EL (cell line): Measurements from ENCODE around the gene B4GAT1.
"Not testable (repeated sequence)": the region's sequence is repeated elsewhere in the genome, so short reads cannot be mapped to it uniquely, and the experiment has no call there.

Experiments
- DNase-seq: peaks from one replicate; pipeline ENCODE4 v3.0.0-alpha.2; 2016

B4GAT1 gene

DNA sequence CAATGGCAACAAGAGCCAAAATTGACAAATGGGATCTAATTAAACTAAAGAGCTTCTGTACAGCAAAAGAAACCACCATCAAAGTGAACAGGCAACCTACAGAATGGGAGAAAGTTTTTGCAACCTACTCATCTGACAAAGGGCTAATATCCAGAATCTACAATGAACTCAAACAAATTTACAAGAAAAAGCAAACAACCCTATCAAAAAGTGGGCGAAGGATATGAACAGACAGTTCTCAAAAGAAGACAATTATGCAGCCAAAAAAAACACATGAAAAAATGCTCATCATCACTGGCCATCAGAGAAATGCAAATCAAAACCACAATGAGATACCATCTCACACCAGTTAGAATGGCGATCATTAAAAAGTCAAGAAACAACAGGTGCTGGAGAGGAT lies 27.1 kb downstream of the B4GAT1 start:
- not testable (repeated sequence) for DNase-seq

DNA sequence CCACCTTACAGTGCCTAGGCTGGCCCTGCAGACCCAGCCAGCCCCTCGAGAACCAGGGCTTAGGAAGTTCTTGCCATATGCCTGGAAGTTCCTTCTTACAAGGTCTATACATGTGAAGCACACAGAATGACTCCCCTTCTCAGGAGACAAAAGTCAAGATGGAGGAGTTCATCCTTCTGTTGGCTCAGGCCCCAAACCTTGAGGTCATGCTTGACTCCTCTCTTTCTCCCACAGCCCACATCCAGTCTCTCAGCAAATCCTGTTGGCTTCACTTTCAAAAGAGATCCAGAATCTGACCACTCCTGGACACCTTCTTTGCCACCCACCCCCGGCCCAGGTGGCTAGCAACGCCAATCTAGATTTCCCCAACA lies 28.8 kb downstream of the B4GAT1 start:
- no peak for DNase-seq

DNA sequence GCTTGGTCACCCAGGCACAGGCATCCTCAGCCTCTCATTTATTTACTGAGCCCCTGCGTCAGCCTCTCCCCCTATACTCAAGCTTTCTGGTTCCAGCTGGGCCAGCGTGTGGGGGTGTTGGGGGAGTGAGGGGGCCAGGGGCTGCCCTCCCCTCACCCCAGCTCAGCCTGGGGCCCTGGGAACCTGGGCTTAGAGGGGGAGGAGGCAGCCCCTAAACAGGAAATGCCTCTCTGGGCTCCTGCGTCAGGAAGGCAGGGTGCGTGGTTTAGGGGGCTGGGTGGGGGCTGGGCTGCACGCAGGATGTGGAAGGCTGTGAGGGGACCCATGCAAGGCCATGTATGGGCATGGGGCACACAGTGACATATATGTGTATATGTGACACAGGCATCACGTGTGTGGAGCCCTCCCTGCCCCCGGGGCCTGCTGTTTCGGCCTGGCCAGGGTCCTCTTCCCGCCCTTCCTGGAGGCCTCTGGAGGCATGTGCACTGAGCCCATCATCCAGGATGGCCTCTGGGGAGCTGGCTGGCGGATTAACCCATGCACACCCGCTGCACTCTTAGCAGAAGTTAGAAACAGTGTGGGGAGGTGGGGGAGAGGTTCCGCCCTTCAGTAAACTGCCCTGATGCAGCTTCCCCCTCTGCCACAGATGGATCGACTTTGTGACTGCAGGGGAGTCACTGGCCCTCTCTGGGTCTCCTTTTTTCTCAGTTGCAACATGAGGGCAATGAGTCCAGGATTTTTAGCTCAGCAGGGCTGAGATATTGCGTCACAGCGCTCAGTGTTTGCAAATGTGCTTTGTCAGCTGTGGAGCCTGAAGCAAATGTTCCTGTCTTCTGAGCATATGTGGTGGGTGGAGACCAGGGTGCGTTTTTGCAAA lies 29.5 kb downstream of the B4GAT1 start:
- DNase-seq: peak; percentile 78

DNA sequence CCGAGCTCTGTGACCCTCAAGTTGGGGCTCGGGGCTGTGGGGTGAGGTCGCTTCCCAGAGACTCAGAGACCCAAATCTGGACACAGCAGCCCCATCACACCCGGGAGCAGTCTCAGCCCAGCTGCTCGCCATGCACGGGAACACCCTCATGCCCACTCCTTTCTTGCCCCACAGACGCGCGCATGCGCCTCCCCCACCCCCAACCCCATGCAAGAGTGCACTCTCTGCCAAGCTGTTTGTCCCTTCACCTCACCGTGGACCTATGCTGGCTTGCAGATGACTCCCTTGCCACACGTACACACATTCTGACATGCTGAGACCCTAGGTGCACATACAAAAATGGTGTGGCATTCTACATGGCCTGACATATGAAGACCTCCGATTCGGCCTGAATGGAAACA lies 30.1 kb downstream of the B4GAT1 start:
- peak; percentile 64 for DNase-seq

DNA sequence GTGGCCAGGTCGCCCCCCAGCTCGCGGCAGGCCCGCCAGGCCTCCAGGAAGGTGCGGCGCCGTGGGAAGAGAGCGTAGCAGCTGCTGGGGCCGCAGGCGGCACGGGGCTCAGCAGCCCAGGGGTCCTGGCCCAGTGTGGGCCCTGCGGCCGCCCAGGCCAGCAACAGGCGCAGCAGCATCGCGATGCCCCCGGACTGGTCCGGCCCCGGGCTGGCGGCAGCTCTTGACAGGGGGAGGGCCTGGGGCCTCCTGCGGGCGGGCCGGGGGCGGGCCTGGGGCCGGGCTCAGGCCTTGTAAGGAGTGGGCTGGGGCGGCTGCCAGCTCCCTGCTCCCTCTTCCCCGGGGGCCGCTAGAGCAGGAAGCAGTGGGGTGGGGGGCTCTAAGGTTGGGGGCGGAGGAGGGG lies 30.6 kb downstream of the B4GAT1 start, which contains the start of gene CD248:
Gene CD248 (minus strand): TSS at position 196 of the 403 bp plus-strand sequence. CDS start 17 bp downstream, at position 179.
- peak; percentile 76 for DNase-seq

DNA sequence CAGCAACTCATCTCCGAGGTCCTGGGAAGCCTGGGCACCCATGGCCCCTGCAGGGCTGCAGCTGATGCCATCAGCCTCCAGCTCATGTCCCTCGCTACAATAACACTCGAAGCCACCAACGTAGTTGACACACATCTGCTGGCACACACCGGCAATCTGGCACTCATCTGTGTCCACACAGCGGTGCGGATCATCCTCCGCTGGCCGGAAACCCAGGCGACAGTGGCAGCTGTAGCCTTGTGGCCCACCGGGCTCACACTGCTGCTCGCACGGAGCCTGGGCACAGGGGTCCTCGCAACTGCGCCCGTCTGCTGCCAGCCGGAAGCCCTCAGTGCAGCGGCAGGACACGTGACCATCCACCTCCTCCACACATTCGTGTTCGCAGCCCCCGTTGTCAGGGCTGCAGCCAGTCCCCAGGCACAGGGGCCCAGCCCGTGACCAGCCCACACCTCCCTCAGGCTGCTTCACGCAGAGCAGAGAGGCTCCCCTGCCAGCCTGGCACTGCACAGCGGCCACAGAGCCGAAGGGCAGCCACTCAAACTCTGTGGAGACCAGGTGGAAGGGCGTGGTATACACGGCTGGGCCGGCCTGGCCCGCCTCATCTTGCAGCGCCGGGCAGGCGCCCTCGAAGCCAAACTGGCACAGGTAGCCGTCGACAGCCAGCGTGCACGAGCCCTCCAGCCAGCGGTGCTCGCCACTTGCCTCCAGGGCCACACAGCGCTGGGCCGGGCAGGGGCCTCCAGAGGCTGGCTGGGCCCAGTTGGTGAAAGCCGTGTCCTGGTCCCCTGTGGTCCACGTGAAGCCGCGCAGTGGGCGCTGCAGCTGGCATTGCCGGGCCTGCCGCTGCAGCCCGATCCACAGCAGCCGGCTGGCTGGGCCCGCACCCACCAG lies 31.3 kb downstream of the B4GAT1 start:
- peak; percentile 27 for DNase-seq

DNA sequence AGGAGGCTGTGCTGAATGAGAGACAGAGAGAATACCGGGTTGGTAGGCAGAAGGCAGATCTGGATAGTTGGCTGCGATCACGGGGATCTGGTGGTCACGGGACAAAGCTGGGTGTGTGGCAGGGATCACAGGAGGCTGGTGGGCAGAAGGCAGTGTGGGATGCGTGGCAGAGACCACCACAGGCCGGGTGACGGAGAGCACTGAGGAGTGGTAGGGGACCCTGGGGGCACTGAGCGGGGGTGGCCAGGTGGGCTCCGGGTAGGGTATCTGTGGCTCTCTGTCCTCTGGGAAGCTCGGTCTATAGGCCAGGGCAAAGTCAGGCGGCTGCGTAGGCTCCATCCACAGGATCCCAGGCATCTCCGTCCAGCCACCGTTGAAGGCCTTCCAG lies 31.9 kb downstream of the B4GAT1 start:
- no peak for DNase-seq

DNA sequence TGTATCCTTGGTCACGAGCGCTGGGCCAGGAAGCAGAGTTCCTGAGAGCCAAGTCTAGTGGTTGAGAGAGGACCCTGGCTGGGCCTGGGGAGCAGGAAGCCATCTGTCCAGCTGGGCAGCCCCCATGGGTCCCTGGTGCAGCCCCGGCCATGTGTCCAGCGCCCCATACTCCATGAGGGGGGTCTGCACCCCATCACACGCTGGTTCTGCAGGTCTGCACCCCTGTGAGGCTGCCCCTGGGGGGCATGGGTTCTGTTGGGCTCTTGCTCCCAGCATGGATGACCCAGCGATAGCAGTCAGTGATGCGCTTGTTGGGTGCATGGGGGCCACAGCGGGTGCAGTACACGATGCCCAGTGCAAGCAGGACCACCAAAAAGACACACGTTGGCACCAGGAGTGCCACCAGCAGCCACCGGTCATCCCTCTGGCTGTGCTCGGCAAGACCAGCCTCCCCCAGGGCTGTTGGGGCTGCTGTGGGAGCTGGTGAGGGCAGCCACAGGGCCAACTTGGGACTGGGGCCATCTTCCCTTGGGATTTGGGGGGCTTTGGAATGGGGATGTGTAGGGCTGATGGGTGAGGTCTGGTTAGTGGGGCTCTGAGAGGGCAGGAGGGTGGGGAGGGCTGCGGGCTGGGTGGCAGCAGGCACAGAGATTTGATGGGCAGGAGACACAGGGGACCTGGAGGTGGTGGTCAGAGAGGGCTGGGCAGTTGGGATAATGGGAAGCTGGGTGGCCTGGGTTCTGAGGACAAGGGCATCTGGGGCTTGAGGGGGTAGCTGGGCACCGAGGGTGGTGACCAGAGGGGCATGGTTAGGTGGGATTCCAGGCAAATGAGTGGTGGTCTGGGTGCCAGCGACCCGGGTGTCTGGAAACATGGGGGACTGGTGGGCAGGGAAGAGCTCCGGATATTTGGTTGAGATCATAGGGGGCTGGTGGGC lies 32.6 kb downstream of the B4GAT1 start:
- DNase-seq: no peak

DNA sequence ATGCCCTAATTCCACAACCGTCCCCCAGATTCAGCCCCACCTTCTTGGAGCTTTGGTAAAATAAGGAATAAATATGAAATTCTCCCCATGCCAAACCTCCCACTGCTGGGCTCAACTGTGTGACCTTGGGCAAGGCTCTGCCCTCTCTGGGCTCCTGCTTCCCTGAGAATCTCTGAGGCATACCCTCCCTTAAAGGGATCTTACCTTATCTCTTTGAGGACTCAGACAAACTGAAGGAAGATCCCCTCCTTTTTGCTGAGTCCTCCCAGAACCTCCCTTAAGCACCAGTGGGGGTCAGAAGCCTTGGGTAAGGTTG lies 33.3 kb downstream of the B4GAT1 start:
- no peak for DNase-seq

DNA sequence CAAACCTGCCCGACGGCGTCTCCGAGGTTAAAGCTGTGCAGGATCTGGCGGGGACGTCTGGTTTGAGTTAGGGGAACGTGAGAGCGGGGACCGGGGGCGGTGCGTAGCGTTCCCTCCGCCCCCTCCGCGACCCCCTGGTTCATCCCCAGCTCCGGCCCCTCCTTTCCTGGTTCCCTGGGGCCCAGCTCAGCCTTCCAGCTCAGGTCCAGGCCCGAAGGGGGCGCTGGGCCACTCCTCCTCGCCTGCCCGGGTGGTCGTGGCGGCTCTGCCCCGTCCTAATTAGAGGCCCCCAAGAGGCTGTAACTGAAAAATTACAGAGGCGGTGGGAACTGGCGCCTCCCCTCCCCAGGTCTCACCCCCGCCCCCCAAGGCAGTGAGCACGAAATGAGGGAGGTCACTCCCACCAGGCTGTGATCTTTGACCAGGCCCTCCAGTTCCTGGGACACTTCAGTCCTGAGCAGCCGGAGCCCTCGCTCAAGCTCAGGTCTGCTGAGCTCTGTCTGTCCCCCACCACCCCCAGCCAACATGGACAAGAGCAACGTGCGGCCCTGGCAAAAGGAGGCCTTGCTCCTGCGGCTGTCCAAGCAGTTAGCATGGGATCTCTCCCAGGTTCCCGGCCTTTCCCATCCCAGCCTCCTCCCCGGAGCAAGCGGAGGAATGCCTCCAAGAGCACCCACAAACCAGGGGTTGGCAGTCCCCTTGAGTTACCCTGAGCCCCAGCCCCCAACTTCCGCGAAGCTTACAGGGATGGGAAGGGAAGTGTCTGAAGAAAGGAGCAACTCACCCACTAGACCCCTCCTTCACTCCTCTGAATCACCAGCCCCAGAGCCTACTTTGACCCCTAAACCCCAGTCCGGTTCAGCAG lies 33.9 kb downstream of the B4GAT1 start:
- DNase-seq: peak; percentile 59

DNA sequence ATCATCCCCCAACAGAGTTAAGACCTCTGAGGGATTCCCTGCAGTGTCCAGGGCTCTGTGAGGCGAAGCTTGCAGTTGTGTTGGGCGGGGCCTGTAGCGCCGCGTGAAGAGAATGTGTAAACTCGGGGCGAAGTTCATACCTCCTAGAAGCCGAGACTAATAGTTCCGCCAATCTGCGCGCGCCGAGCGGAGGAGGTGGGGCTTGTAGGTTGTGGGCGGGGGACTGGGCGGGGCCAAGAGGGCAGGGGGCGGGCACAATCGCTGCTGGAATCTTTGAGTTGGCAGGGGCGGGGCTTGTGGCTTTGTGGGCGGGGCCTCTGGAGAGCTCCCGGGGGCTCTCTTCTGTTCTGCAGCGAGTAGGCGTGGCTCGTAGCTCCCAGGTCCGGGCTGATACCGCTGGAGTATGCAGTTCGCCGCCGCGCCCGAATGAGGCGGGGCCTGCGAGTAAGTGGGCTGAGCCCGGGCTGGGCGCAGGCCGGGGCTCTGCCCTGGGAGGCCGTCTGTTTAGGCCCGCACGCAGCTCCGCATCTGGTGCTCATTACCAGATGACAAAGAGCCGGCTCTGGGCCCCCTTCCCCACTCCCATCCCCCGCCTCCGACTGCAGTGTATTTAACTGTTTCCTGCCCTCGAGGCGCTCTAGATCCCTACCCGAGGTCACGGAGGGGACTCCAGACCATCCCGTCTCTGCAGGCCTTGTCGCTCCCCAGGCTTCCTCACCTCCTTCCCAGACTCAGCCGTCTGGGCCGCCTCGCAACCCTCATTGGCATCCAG lies 34.7 kb downstream of the B4GAT1 start:
- peak; percentile 100 for DNase-seq

DNA sequence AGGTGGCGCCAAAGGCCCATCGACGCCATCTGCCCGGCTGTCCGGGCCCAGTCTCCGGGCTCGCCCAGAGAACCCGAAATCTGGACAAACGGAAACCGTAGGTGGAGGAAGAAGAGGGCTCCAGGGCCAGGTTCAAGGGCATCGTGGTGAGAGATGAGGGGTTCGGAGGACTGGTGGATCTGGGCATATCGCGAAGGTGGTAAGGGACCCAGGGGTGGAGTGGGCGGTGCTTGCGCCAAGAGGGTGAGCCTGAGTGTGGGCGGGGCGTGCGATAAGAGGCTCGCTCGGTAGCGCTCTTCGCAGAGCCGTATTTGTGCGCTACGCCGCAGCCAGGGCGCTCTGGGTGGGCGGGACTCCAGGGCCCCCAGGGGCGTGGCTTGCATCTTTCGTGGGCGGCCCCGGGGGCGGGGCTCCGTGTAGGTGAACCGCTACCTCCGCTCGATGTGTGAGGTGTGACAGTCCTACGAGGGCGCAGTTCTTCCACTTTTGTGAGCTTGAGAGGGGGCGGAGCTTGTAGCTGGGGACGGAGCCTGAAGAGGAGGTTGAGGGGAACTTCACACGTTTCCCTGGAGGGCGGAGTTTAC lies 35.4 kb downstream of the B4GAT1 start:
- peak; percentile 92 for DNase-seq

DNA sequence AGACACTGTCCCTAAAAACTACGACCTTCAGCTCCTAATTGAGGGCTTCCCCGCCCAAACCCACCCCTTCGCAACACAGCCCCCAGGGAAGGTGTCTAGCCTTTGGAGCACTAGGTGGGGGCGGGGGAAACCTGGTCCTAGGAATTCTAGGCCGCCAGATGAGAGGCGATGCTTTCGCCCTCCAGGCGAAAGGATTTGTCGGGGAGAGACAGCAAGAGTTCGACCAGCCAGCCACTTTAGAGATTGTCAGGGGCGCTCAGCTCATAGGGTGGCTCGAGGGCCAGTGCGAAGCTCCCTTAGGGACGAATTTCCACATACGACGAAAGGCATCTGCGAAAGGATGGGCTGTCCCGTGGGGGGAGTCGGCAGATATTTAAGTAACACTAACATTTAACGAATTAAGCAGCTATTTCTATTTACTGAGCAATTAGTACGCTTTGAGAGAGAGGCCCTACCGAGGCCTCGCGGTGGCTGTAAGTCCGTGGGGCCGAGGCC lies 35.9 kb downstream of the B4GAT1 start:
- DNase-seq: no peak

DNA sequence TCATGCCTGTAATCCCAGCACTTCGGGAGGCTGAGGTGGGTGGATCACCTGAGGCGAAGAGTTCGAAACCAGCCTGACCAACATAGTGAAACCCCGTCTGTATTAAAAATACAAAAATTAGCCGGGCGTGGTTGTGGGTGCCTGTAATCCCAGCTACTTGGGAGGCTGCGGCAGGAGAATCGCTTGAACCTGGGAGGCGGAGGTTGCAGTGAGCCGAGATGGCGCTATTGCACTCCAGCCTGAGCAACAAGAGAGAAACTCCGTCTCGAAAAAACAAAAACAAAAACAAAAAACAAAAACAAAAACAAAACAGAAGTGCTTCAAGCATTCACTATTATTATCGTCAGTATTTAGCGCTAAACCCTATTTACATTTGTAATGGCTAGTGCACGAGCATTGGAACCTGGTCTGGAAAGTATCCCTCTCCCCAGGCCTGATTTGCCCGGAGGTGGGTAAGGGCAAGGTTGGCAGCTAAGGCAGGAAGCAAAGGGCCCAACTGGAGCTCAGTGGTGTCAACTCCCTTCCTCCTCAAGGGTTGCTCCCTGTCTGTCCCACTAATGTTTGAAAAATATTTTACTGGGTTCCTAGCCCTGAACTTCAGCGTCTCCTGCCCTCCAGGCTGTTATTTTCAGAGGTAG lies 36.5 kb downstream of the B4GAT1 start:
- DNase-seq: not testable (repeated sequence)

DNA sequence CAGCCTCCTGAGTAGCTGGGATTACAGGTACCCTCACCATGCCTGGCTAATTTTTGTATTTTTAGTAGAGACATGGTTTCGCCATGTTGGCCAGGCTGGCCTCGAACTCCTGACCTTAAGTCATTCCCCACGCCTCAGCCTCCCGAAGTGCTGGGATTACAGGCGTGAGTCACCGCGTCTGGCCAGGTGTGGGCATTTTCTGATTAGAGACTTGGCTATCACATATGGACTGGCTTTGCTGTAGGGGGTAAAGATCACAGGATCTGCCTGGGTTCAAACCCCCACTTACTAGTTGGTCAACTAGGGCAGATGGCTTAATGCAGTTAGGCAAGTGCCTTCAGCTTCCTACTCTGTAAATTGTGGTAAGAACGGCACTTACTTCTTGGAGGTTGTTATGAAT lies 37.1 kb downstream of the B4GAT1 start:
- DNase-seq: no peak

DNA sequence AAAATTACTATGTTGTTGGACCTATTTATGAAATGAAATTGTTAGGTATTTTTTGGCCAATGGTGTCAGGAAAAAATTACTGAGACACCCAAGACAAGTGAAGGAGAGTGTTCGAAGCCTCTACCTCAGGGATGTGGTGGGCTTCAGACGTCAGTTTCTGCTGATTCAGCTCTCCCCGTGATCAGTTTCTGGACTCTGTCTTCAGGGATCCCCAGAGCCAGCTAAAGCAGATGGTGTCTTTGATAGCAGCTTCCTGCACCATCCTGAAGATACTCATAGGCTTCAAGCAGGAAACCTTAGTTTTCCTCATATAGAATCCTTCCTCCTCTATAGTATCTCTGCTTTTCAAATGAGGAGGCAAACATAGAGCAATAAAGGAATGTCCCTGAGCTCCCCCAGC lies 38.0 kb downstream of the B4GAT1 start:
- DNase-seq: no peak

DNA sequence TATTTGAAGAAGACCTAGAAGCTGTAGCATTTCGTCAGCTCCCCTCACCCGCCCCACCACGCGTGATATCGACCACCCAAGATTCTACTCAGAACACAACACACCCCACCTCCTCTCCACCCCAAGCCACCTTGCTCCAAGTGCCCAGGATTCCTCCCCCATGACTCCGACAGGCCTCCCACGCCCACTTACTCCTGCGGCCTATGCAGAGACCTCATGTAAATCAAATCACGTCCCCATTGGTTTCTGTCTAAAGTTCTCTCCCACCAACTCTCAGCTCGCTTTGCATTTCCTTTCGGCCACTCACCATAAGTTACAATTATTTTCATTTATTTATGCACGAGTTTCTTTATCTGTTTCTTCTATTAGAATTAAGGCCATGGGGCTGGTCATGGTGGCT lies 44.8 kb downstream of the B4GAT1 start:
- DNase-seq: no peak

DNA sequence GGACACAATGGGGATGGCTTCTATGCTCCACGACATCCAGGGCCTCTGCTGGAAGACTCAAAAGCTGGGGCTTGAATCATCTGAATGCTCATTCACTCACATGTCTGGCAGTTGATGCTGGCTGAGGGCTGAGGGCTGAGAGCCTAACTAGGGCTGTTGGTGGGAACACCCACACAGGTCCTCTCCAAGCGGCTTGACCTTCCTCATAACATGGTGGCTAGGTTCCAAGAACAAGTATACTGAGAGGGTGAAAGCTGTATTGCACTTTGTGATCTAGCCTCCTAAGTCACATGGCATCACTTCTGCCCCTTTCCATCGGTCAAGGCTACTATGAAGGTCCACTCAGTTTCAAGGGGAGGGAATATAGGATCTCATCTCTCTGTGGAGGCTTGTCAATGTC lies 48.2 kb downstream of the B4GAT1 start:
- DNase-seq: no peak

DNA sequence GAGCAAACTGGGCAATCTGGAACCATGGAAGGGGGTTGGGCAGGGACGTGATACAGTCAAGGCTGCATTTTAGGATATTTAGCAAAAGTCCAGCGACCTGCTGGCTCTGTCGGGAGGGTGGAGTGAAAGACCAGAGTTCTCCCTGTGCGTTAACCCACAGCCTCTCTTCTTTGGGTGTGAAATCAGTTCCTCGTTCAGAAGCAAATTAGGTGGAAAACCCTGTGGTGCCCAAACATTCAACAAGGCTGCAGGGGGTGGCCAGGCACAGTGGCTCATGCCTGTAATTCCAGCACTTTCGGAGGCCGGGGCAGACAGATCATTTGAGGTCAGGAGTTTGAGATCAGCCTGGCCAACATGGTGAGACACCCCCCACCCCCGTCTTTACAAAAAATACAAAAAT lies 49.8 kb downstream of the B4GAT1 start:
- no peak for DNase-seq
